ENCODE measurements around the gene ZNF771.

DNA sequence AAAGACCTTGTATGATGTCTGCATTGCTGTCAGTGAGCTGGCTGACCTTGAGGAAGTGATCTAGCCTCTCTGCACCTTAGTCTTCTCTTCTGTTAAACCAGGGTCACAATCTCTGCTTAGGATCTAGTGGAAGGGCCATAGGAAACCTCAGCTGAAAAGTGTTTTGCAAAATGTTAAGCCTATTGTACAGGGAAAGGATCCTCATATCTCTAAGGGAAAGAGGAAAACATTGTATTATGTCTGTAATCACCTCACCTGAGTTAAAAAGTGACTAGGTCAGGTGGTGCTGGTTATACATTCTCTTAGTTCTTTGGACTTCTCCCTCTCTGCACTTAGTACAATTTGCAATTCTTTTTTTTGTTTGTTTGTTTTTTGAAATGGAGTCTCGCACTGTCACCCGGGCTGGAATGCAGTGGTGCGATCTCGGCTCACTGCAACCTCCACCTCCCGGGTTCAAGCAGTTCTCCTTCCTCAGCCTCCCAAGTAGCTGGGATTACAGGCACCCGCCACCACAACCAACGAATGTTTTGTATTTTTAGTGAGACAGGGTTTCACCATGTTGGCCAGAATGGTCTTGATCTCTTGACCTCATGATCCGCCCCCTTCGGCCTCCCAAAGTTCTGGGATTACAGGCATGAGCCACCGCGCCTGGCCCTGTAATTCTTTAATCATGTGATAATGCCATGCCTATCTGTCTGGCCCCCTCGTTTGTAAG, 40.3 kb downstream of the ZNF771 start:
- TF ChIP-seq, protein P1, sequence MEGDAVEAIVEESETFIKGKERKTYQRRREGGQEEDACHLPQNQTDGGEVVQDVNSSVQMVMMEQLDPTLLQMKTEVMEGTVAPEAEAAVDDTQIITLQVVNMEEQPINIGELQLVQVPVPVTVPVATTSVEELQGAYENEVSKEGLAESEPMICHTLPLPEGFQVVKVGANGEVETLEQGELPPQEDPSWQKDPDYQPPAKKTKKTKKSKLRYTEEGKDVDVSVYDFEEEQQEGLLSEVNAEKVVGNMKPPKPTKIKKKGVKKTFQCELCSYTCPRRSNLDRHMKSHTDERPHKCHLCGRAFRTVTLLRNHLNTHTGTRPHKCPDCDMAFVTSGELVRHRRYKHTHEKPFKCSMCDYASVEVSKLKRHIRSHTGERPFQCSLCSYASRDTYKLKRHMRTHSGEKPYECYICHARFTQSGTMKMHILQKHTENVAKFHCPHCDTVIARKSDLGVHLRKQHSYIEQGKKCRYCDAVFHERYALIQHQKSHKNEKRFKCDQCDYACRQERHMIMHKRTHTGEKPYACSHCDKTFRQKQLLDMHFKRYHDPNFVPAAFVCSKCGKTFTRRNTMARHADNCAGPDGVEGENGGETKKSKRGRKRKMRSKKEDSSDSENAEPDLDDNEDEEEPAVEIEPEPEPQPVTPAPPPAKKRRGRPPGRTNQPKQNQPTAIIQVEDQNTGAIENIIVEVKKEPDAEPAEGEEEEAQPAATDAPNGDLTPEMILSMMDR (conservative IDR thresholded peaks at IDR 0.05) = no peak
- TF ChIP-seq EZH2 (IDR thresholded peaks at IDR 0.05; ENCODE audit: low read depth) = no peak

Measured in PC-9 (cell line).